Kidney (tissue), 14 donors: ENCODE data around the gene LEFTY1. TPM values are rescaled to one million over a fixed set of nuclear protein-coding genes. Genes with fewer than 3 reads are reported as not detected.

Experiments used
- DNase-seq, 5 donors: peaks; one replicate each; pipeline ENCODE4 v3.0.0-alpha.2; 2013 to 2020
- FAIRE-seq: peaks from 2 replicates; lab custom pipeline; 2012; peaks lifted over from hg19 to GRCh38; lab: Jason Lieb, UNC
- H3K27ac ChIP-seq, 2 donors: one replicate each; pipeline ENCODE4 v1.7.0; 2013; ENCODE audit warnings: low read depth in 2 of 2, low read length in 2 of 2, inconsistent platforms in 1 of 2
- H3K27me3 ChIP-seq: one replicate; pipeline ENCODE4 v1.7.1; 2013; ENCODE audit warnings: low read length, inconsistent platforms; ENCODE audit not compliant: control insufficient read depth, insufficient read depth
- H3K36me3 ChIP-seq, 3 donors: one replicate each; pipeline versions ENCODE4 v1.7.0 to v1.7.1; 2013; ENCODE audit warnings: low read length in 3 of 3, control low read depth in 1 of 3, inconsistent platforms in 1 of 3; ENCODE audit not compliant: insufficient read depth in 3 of 3, control insufficient read depth in 2 of 3
- H3K4me1 ChIP-seq, 3 donors: one replicate each; pipeline versions ENCODE4 v1.7.0 to v1.7.1; 2013; ENCODE audit warnings: low read length in 3 of 3, inconsistent platforms in 1 of 3, low read depth in 1 of 3; ENCODE audit not compliant: control insufficient read depth in 2 of 3, insufficient read depth in 2 of 3
- H3K4me3 ChIP-seq, 3 donors: one replicate each; pipeline versions ENCODE4 v1.7.0 to v1.8.1; 2013; ENCODE audit warnings: low read length in 3 of 3, control low read depth in 1 of 3, inconsistent platforms in 1 of 3
- H3K9ac ChIP-seq, 3 donors: one replicate each; pipeline versions ENCODE4 v1.7.0 to v1.7.1; 2013; ENCODE audit warnings: low read length in 3 of 3, control low read depth in 1 of 3, inconsistent platforms in 1 of 3
- H3K9me3 ChIP-seq, 3 donors: one replicate each; pipeline versions ENCODE4 v1.7.0 to v1.7.1; 2013; ENCODE audit warnings: low read length in 3 of 3, control low read depth in 1 of 3, inconsistent platforms in 1 of 3; ENCODE audit not compliant: control insufficient read depth in 2 of 3, insufficient read depth in 1 of 3
- CTCF ChIP-seq: IDR thresholded peaks from 3 replicates; pipeline ENCODE4 v1.5.1; 2012; ENCODE audit warnings: mild to moderate bottlenecking, moderate library complexity, borderline replicate concordance; ENCODE audit not compliant: insufficient read depth; ENCODE audit errors: extremely low read depth
- intact Hi-C: fragments of 100-400 bp; cut with DNase I; formaldehyde crosslinking; loops from one replicate; pipeline ENCODE4 v1.11.1; 2022
- polyA plus RNA-seq: library from polyadenylated mRNA; stranded (reverse); fragments of 350-450 nt; fragmentation: Illumina TruSeq; extraction: RNeasy Lipid Tissue Mini Kit (QIAGEN cat#74804); gene quantifications from one replicate; pipeline ENCODE4 v1.2.3, GENCODE V29; 2014; ENCODE audit warnings: low read depth, low replicate concordance; ENCODE audit not compliant: insufficient read depth
- total RNA-seq: library from RNA; stranded (reverse); fragmentation: NEBNext Ultra II Directional; extraction: Animal tissue kit (Norgen Biotek cat#: 25700); gene quantifications from one replicate; pipeline ENCODE4 v1.2.1, GENCODE V29; 2021
- donor health status: control.
- donor health status: control.
- donor health status: control.
- donor health status: control.
- donor health status: control.
- donor health status: DM: yes; HTN: yes; CAD: no.
- donor health status: Normal renal cell carcinoma (clear cell type).

LEFTY1 gene
- total and polyA plus RNA-seq, 2 donors from 2014 or later: 0.41 to 8.6 TPM

GRCh38 chr1:225897595-225898514 is 8.9 kb upstream of the LEFTY1 start:
- no peak for DNase-seq
- FAIRE-seq: no peak
- Histone ChIP-seq H3K27ac (no peak overlapping the region), H3K4me3 (no peak overlapping the region), H3K36me3 (no peaks in the 10 kb centered on the region), H3K9me3 (no peaks in the 10 kb centered on the region), H3K9ac (no peak overlapping the region), H3K4me1 (no peaks in the 10 kb centered on the region), H3K27me3 (no peaks in the 10 kb centered on the region)
- TF ChIP-seq CTCF: no peak
- intact Hi-C loops: no loop called here

GRCh38 chr1:225896937-225897549 is 8.1 kb upstream of the LEFTY1 start:
- no peak overlapping the region for H3K27ac ChIP-seq

GRCh38 chr1:225896494-225896893 is 7.5 kb upstream of the LEFTY1 start:
- DNase-seq (no peak), FAIRE-seq (no peak)
- no peak for TF ChIP-seq CTCF
- Histone ChIP-seq H3K4me1 (no peaks in the 10 kb centered on the region), H3K27me3 (no peaks in the 10 kb centered on the region), H3K36me3 (no peaks in the 10 kb centered on the region), H3K9me3 (no peaks in the 10 kb centered on the region), H3K27ac (no peak overlapping the region), H3K4me3 (no peak overlapping the region), H3K9ac (no peak overlapping the region)
- intact Hi-C loops: no loop called here

More at GRCh38 chr1:225896937-225897549, 8.1 kb upstream of the LEFTY1 start:
- no peaks in the 10 kb centered on the region for H3K36me3 ChIP-seq
- TF ChIP-seq CTCF: no peak
- intact Hi-C loops: no loop called here
- H3K27me3 ChIP-seq: no peaks in the 10 kb centered on the region
- H3K4me3 ChIP-seq: no peak overlapping the region
- no peaks in the 10 kb centered on the region for H3K9me3 ChIP-seq
- no peak overlapping the region for H3K9ac ChIP-seq
- FAIRE-seq: no peak
- H3K4me1 ChIP-seq: no peaks in the 10 kb centered on the region
- DNase-seq: peak in 1 of 5 donors; percentile 59
